Esophagus squamous epithelium (tissue), 5 donors: ENCODE data around the gene IQCF2. TPM values are rescaled to one million over a fixed set of nuclear protein-coding genes. Genes with fewer than 3 reads are reported as not detected.
"Not testable (repeated sequence)": the region's sequence is repeated elsewhere in the genome, so short reads cannot be mapped to it uniquely, and the experiment has no call there.

Experiments
- DNase-seq: peaks from one replicate; lab custom pipeline; 2025; lab: John Stamatoyannopoulos, UW
- H3K27ac ChIP-seq, 4 donors: fragments of 200-600 bp; sonication (generic); one replicate each; pipeline ENCODE4 v1.5.1; 2016 to 2019; ENCODE audit warnings: mild to moderate bottlenecking in 1 of 4
- H3K27me3 ChIP-seq, 4 donors: fragments of 200-600 bp; sonication (generic); 1 replicate in 3 of 4; 2 replicates in 1 of 4; pipeline versions ENCODE4 v1.5.1 to v1.6.0; 2017 to 2021; ENCODE audit warnings: antibody characterized with exemption in 1 of 4
- H3K36me3 ChIP-seq, 3 donors: fragments of 200-600 bp; sonication (generic); one replicate each; pipeline ENCODE4 v1.5.1; 2016 to 2019
- H3K4me1 ChIP-seq, 3 donors: fragments of 200-600 bp; sonication (generic); one replicate each; pipeline ENCODE4 v1.5.1; 2017 to 2019
- H3K4me3 ChIP-seq, 4 donors: fragments of 200-600 bp; sonication (generic); 1 replicate in 3 of 4; 2 replicates in 1 of 4; pipeline ENCODE4 v1.5.1; 2016 to 2019; ENCODE audit warnings: mild to moderate bottlenecking in 2 of 4, moderate library complexity in 1 of 4
- H3K9me3 ChIP-seq, 3 donors: fragments of 200-600 bp; sonication (generic); one replicate each; pipeline ENCODE4 v1.5.1; 2016 to 2019
- POLR2A ChIP-seq, 4 donors: fragments of 450-650 bp; IDR thresholded peaks; one replicate each; pipeline ENCODE4 v1.6.1; 2017; ENCODE audit warnings: antibody characterized with exemption in 4 of 4, mild to moderate bottlenecking in 4 of 4, moderate library complexity in 3 of 4
- WGBS, 2 donors: methylation state at CpG; one replicate each; pipeline ENCODE4 v1.1.5; 2018; 5-methylcytosine and 5-hydroxymethylcytosine counted together
- intact Hi-C: fragments of 100-400 bp; cut with DNase I; formaldehyde crosslinking; loops from one replicate; pipeline ENCODE4 v1.15.0; 2022
- total RNA-seq, 4 donors: library from RNA; depleted of rRNA; stranded (reverse); fragments of >200 nt; gene quantifications; one replicate each; pipeline ENCODE4 v1.1.0, GENCODE V29; 2016
- TF ChIP-seq, protein P1 (sequence below), 6 experiments: fragments of 450-650 bp in 4 of 6; fragments of 200-600 bp in 2 of 6; sonication (generic) in 2 of 6; IDR thresholded peaks; one replicate each; pipeline ENCODE4 v1.5.1; 2016 to 2019; ENCODE audit warnings: antibody characterized with exemption in 6 of 6, mild to moderate bottlenecking in 4 of 6, moderate library complexity in 4 of 6
- donor health status: DM: yes; HTN: yes; CAD: no.

IQCF2 gene
- total RNA-seq, 4 donors from 2014 or later = not detected

DNA sequence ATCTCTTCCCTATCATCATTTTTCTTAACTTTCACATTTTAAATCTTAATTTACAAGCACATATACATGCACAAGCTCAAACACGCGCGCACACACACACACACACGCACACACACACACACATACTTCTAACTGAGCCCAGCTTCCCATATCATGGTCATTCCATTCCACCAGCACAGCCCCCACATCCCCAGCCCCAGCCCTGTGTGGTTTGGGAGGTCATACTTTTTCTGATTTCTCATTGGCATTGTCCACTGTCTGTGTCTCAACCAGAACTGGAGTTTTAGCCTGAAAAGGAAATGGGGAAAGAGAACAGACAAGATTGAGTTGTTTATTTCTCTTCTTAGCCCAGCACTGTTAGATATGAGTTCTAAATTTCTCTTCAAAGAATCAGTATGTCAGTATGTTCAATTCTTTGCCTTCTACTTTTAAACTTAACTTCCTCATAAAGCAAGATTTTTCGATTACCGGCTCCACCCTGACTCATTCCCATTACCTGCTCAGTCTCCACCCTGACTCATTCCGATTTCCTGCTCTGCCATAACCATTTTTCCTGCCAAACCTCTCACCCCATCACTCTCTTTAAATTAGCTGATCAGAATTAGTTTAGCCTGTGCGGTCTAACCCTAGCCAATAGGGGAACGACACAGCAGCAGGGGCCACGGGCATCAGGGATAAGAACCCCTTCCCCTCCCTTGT, 35.3 kb downstream of the IQCF2 start:
- intact Hi-C loops = no loop called here
- 74 to 83% methylated on average over 10 of the region's 10 CpGs for WGBS, 2 donors
- Histone ChIP-seq H3K4me1 (no peaks in the 10 kb centered on the region), H3K27ac (no peak overlapping the region), H3K27me3 (peaks cover 0 to 21% (median 0%) of the 10 kb centered on the region in 4 donors), H3K9me3 (no peaks in the 10 kb centered on the region), H3K36me3 (no peaks in the 10 kb centered on the region), H3K4me3 (no peak overlapping the region)
- TF ChIP-seq POLR2A (IDR thresholded peaks at IDR 0.05) = no peak
- TF ChIP-seq, protein P1, sequence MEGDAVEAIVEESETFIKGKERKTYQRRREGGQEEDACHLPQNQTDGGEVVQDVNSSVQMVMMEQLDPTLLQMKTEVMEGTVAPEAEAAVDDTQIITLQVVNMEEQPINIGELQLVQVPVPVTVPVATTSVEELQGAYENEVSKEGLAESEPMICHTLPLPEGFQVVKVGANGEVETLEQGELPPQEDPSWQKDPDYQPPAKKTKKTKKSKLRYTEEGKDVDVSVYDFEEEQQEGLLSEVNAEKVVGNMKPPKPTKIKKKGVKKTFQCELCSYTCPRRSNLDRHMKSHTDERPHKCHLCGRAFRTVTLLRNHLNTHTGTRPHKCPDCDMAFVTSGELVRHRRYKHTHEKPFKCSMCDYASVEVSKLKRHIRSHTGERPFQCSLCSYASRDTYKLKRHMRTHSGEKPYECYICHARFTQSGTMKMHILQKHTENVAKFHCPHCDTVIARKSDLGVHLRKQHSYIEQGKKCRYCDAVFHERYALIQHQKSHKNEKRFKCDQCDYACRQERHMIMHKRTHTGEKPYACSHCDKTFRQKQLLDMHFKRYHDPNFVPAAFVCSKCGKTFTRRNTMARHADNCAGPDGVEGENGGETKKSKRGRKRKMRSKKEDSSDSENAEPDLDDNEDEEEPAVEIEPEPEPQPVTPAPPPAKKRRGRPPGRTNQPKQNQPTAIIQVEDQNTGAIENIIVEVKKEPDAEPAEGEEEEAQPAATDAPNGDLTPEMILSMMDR (IDR thresholded peaks at IDR 0.05) = no peak
- no peak for DNase-seq

DNA sequence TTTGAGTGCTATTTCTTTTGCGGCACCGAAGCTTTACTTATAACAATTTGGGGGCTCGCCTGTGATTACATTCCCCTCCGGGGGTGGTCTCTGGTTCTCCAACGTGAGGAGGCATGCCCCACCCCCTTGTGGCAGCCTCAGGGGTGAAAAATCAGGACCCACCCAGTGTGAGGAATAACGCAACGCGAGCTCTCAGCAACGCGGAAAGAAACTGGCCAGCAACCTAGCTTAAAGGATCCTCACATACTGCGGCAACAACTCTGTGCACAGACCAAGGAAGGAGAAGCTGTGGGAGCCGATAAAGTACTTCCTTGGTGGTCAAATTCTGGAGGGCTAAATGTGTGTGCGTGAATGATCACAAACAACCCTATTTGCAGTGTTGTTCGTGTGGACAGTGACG, 36.0 kb downstream of the IQCF2 start:
- TF ChIP-seq POLR2A (IDR thresholded peaks at IDR 0.05) = no peak
- TF ChIP-seq, protein P1 (IDR thresholded peaks at IDR 0.05) = no peak
- no peaks in the 10 kb centered on the region for H3K4me1 ChIP-seq
- H3K36me3 ChIP-seq = no peaks in the 10 kb centered on the region
- no peak for DNase-seq
- intact Hi-C loops = no loop called here
- 85 to 93% methylated on average over 14 to 15 of the region's 15 CpGs for WGBS, 2 donors
- H3K27ac ChIP-seq = no peak overlapping the region
- H3K27me3 ChIP-seq = peaks cover 0 to 21% (median 0%) of the 10 kb centered on the region in 4 donors
- H3K9me3 ChIP-seq = no peaks in the 10 kb centered on the region
- no peak overlapping the region for H3K4me3 ChIP-seq

DNA sequence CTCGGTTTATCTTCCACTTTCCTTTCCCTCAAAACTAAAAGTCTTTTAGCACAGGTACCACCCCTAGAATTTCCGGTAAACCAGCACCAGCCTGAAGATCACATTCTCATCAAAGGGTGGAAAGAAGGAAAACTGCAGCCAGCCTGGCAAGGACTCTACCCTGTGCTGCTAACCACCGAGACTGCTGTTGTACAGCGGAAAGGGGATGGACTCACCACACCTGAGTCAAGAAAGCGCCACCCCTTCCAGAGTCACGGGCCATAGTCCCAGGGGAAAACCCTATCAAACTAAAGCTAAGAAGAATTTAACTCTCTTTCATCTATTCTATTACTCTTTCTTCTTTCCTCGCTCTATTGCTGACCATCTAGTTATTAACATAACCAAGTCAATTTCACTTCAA, 38.6 kb downstream of the IQCF2 start:
- WGBS, 2 donors = 58 to 60% methylated on average over 7 of the region's 7 CpGs
- H3K36me3 ChIP-seq, DNase-seq, intact Hi-C loops, H3K9me3 ChIP-seq, H3K4me1 ChIP-seq, H3K4me3 ChIP-seq, H3K27ac ChIP-seq: not testable (repeated sequence)
- H3K27me3 ChIP-seq = peaks cover 0 to 15% (median 0%) of the 10 kb centered on the region in 4 donors

DNA sequence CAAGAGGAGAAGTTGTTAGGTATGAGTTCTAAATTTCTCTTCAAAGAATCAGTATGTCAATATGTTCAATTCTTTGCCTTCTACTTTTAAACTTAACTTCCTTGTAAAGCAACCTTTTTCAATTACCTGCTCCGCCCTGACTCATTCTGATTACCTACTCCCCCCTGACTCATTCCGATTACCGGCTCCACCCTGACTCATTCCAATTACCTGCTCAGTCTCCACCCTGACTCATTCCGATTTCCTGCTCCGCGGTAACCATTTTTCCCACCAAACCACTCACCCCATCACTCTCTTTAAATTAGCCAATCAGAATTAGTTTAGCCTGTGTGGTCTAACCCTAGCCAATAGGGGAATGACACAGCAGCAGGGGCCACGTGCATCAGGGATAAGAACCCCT, 40.9 kb downstream of the IQCF2 start:
- H3K36me3 ChIP-seq, H3K4me3 ChIP-seq, DNase-seq, H3K4me1 ChIP-seq, H3K9me3 ChIP-seq, intact Hi-C loops: not testable (repeated sequence)
- Histone ChIP-seq H3K27ac (peak overlapping the region in 1 of 4 donors; percentile 25), H3K27me3 (peaks cover 0 to 19% (median 0%) of the 10 kb centered on the region in 4 donors)
- WGBS, 2 donors = 22 to 36% methylated on average over 7 of the region's 7 CpGs

DNA sequence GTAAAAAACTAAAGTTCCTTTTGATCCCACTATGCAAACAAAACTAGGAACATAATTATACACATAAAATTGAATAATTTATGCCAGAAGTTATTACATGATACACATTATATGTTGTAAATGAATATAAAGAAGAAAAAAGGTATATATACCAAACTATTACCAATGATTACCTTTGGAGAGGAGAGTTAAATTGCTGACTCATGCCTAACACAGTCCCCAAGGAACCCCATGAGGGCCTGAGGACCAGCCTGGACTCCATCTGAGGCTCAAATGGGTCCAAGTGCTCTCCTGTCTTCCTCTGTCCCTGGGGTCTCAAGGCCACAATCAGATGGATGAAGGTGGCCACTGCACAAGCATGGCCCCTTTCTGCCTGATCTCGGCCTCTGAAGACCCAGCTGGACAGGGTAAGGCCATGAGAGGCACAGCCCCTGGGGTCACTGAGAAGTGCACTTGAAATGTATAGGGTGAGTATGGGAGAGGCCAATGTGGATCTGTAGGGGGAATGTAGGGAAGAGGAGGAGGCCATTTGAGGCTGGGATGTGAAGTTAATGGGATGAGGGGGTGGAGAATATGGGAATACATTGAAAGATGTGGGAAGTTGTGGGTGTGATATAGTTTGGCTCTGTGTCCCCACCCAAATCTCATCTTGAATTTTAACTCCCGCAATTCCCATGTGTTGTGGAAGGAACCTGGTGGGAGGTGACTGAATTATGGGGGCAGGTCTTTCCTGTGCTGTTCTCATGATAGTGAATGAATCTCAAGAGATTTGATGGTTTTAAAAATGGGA, 42.8 kb downstream of the IQCF2 start:
- TF ChIP-seq POLR2A (IDR thresholded peaks at IDR 0.05) = no peak
- TF ChIP-seq, protein P1 (IDR thresholded peaks at IDR 0.05) = no peak
- no peak overlapping the region for H3K4me3 ChIP-seq
- H3K27me3 ChIP-seq = peaks cover 0 to 13% (median 0%) of the 10 kb centered on the region in 4 donors
- H3K36me3 ChIP-seq = no peaks in the 10 kb centered on the region
- WGBS, 2 donors = 79 to 82% methylated on average over 1 of the region's 2 CpGs
- H3K27ac ChIP-seq = no peak overlapping the region
- H3K9me3 ChIP-seq = peaks cover 0 to 6% (median 5%) of the 10 kb centered on the region in 3 donors
- DNase-seq = no peak
- no peaks in the 10 kb centered on the region for H3K4me1 ChIP-seq
- intact Hi-C loops = no loop called here

DNA sequence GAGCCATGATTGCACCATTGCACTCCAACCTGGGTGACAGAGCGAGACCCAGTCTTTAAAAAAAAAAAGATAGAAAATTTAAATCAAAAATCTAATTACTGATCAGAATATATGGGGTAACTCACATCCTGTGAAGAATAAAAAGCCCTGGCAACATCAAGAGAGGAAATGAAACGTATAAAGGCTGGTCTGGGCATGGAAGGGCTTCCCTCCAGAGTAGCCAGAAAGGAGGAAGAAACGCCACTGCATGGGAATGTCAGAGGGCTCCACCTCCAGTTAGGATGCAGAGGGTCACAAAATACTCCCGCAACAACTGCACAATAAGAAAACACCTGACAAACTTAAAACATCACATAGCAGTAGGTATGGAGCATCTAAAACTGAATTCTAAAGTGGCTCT, 46.6 kb downstream of the IQCF2 start:
- H3K27ac ChIP-seq = no peak overlapping the region
- no peaks in the 10 kb centered on the region for H3K4me1 ChIP-seq
- WGBS, 2 donors = 40 to 58% methylated on average over 4 of the region's 4 CpGs
- H3K4me3 ChIP-seq = no peak overlapping the region
- TF ChIP-seq, protein P1 (IDR thresholded peaks at IDR 0.05) = no peak
- TF ChIP-seq POLR2A (IDR thresholded peaks at IDR 0.05) = no peak
- peaks cover 0 to 4% (median 0%) of the 10 kb centered on the region in 4 donors for H3K27me3 ChIP-seq
- intact Hi-C loops = no loop called here
- DNase-seq = no peak
- H3K9me3 ChIP-seq = peaks cover 0 to 11% (median 5%) of the 10 kb centered on the region in 3 donors
- no peaks in the 10 kb centered on the region for H3K36me3 ChIP-seq
